Upper lobe of right lung (tissue), 1 donor: Measurements from ENCODE around the gene ABCB11. TPM values are rescaled to one million over a fixed set of nuclear protein-coding genes. Genes with fewer than 3 reads are reported as not detected.

Experiments
- ATAC-seq: fragments of 200-7000 bp; cut with Tn5 transposase; one replicate; pipeline ENCODE4 v1.9.1; 2020; ENCODE audit warnings: mild to moderate bottlenecking, moderate library complexity
- DNase-seq: peaks from one replicate; pipeline ENCODE4 v3.0.0-alpha.2; 2020
- H3K27ac ChIP-seq: fragments of 200-600 bp; one replicate; pipeline ENCODE4 v1.8.0; 2022
- H3K27me3 ChIP-seq: fragments of 200-600 bp; one replicate; pipeline ENCODE4 v1.8.0; 2022; ENCODE audit warnings: mild to moderate bottlenecking
- H3K36me3 ChIP-seq: fragments of 200-600 bp; one replicate; pipeline ENCODE4 v1.8.0; 2022
- H3K4me1 ChIP-seq: fragments of 200-600 bp; one replicate; pipeline ENCODE4 v1.8.0; 2022
- H3K4me3 ChIP-seq: fragments of 200-600 bp; one replicate; pipeline ENCODE4 v1.8.0; 2022; ENCODE audit warnings: mild to moderate bottlenecking
- H3K9me3 ChIP-seq: fragments of 200-600 bp; one replicate; pipeline ENCODE4 v1.8.0; 2022
- CTCF ChIP-seq: fragments of 200-600 bp; IDR thresholded peaks from one replicate; pipeline ENCODE4 v1.8.0; 2022; ENCODE audit warnings: antibody characterized with exemption
- intact Hi-C: fragments of 100-400 bp; cut with DNase I; formaldehyde crosslinking; loops from one replicate; pipeline ENCODE4 v1.11.0; 2022
- total RNA-seq: library from RNA; stranded (reverse); fragmentation: NEBNext Ultra II Directional; extraction: Animal tissue kit (Norgen Biotek cat#: 25700); gene quantifications from one replicate; pipeline ENCODE4 v1.2.1, GENCODE V29; 2021
- donor health status: DM: no; HTN: yes; CAD: no; lungs with severe emphysema.

ABCB11 gene
- total RNA-seq, 1 donor from 2014 or later = 0.06 TPM

GRCh38 chr2:168955321-168955720 lies 75.8 kb downstream of the ABCB11 start:
- Histone ChIP-seq H3K9me3 (peaks cover 4% of the 10 kb centered on the region), H3K4me1 (no peaks in the 10 kb centered on the region), H3K27me3 (no peaks in the 10 kb centered on the region), H3K4me3 (no peak overlapping the region), H3K27ac (no peak overlapping the region), H3K36me3 (no peaks in the 10 kb centered on the region)
- intact Hi-C loops = no loop called here
- ATAC-seq (no peak), DNase-seq (no peak)
- TF ChIP-seq CTCF = no peak

GRCh38 chr2:168954256-168954655 lies 76.9 kb downstream of the ABCB11 start:
- intact Hi-C loops = no loop called here
- peaks cover 4% of the 10 kb centered on the region for H3K9me3 ChIP-seq
- TF ChIP-seq CTCF = no peak
- DNase-seq = no peak
- no peak overlapping the region for H3K4me3 ChIP-seq
- no peaks in the 10 kb centered on the region for H3K36me3 ChIP-seq
- no peak overlapping the region for H3K27ac ChIP-seq
- no peaks in the 10 kb centered on the region for H3K27me3 ChIP-seq
- H3K4me1 ChIP-seq = no peaks in the 10 kb centered on the region
- no peak for ATAC-seq

GRCh38 chr2:168952424-168952823 lies 78.7 kb downstream of the ABCB11 start:
- H3K4me3 ChIP-seq = no peak overlapping the region
- no peaks in the 10 kb centered on the region for H3K27me3 ChIP-seq
- peaks cover 4% of the 10 kb centered on the region for H3K9me3 ChIP-seq
- no peaks in the 10 kb centered on the region for H3K4me1 ChIP-seq
- TF ChIP-seq CTCF = no peak
- H3K27ac ChIP-seq = no peak overlapping the region
- H3K36me3 ChIP-seq = no peaks in the 10 kb centered on the region
- ATAC-seq = no peak
- DNase-seq = no peak
- intact Hi-C loops = no loop called here

- ATAC-seq = no peak
- intact Hi-C loops = no loop called here
- Histone ChIP-seq H3K9me3 (peaks cover 4% of the 10 kb centered on the region), H3K4me3 (no peak overlapping the region), H3K36me3 (no peaks in the 10 kb centered on the region), H3K27me3 (no peaks in the 10 kb centered on the region), H3K27ac (no peak overlapping the region), H3K4me1 (no peaks in the 10 kb centered on the region)
- no peak for DNase-seq
- no peak for TF ChIP-seq CTCF
Measured at GRCh38 chr2:168951871-168952270, 79.3 kb downstream of the ABCB11 start.

- DNase-seq (no peak), ATAC-seq (no peak)
- Histone ChIP-seq H3K4me1 (no peaks in the 10 kb centered on the region), H3K27me3 (peaks cover 5% of the 10 kb centered on the region), H3K27ac (no peak overlapping the region), H3K9me3 (peaks cover 4% of the 10 kb centered on the region), H3K4me3 (no peak overlapping the region), H3K36me3 (no peaks in the 10 kb centered on the region)
- intact Hi-C loops = no loop called here
- TF ChIP-seq CTCF = no peak
Measured at GRCh38 chr2:168949324-168949723, 81.8 kb downstream of the ABCB11 start.

GRCh38 chr2:168948621-168949212 lies 82.4 kb downstream of the ABCB11 start:
- DNase-seq = no peak
- peak; percentile 53 for TF ChIP-seq CTCF
- Histone ChIP-seq H3K4me3 (no peak overlapping the region), H3K9me3 (peaks cover 4% of the 10 kb centered on the region), H3K36me3 (no peaks in the 10 kb centered on the region), H3K27me3 (peaks cover 6% of the 10 kb centered on the region), H3K4me1 (no peaks in the 10 kb centered on the region), H3K27ac (no peak overlapping the region)
- ATAC-seq = peak; percentile 53
- intact Hi-C loops = no loop called here
